ENCODE results near the gene SLC25A26.

- TF ChIP-seq CTCF (conservative IDR thresholded peaks at IDR 0.05 in 1 of 2, IDR thresholded peaks at IDR 0.05 in 1 of 2; ENCODE audit: low read depth in 1 of 2, low read length in 2 of 2) (no peak), EZH2 (IDR thresholded peaks at IDR 0.05; ENCODE audit: low read length, missing control alignments) (no peak)
Measured at GRCh38 chr3:66335671-66336070, 114.9 kb downstream of the SLC25A26 start.
